ENCODE results near the gene ALX1.

The ALX1 gene

DNA sequence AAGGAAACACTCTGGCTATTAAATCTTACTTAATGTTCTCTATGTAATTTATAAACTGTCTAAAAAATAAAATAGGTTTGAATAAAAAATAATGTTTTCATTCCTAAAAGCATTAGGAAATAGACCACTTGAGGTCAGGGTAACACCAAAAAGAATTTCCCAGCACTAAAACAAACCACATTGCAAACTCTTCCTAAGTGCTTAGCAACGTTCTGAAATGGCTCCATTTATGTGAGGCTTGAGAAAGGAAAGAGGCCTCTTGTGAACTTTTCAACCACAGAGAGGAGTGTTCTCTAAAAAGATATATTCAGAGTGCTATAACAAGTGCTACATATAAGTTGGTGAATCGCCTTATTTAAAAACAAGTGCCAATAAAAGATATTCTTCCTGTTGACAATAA, 42.7 kb downstream of the ALX1 start:
- TF ChIP-seq CTCF (IDR thresholded peaks at IDR 0.05; ENCODE audit: borderline replicate concordance, insufficient read depth, low read depth, low read length) = no peak
- H3K4me3 ChIP-seq (ENCODE audit: low read depth, low read length) = no peak overlapping the region

- TF ChIP-seq CTCF (IDR thresholded peaks at IDR 0.05; ENCODE audit: borderline replicate concordance, insufficient read depth, low read depth, low read length) = no peak
- H3K4me3 ChIP-seq (ENCODE audit: low read depth, low read length) = no peak overlapping the region
Observed at GRCh38 chr12:85325442-85325841, 45.4 kb downstream of the ALX1 start.

DNA sequence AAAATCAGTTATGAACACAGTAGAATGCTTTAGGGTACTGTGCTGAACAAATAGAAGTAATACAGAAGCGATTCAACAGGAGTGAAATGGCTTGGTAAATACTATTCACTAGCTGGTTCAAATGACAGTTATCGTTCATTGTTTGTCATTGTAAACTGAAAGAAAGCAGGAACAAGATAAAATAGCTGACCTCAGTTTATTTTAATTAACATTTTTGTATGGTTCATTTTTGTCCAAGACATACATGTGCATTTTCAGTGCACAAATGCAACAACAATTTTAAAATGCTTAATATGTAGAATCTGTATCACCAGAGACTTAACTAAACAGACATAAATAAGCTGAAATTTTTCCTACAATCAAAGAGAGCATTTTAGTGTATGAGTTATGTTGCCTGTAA, 49.9 kb downstream of the ALX1 start:
- TF ChIP-seq CTCF (IDR thresholded peaks at IDR 0.05; ENCODE audit: borderline replicate concordance, insufficient read depth, low read depth, low read length) = no peak
- no peak overlapping the region for H3K4me3 ChIP-seq (ENCODE audit: low read depth, low read length)

DNA sequence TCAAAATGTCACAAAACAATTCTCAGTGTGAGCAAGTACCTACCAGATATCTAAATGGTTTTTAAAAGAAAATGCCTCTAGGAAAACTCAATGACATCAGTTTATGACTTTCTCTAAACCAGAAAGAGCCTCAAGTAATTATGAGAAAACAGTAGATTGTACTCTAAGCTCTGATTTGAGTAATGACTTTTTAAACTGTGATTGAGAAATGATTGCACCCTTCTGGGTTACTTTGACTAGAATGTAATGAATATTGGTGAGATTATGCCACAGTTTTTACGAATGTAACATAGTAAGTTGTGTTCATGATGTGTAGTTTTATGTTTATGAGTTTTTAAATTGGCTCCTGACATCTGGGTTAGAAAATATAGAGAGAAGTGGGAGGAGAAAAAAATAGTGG, 68.8 kb downstream of the ALX1 start:
- no peak for TF ChIP-seq CTCF (IDR thresholded peaks at IDR 0.05; ENCODE audit: borderline replicate concordance, insufficient read depth, low read depth, low read length)

GRCh38 chr12:85350356-85350755, 70.3 kb downstream of the ALX1 start:
- TF ChIP-seq CTCF (IDR thresholded peaks at IDR 0.05; ENCODE audit: borderline replicate concordance, insufficient read depth, low read depth, low read length) = no peak
- no peak overlapping the region for H3K4me3 ChIP-seq (ENCODE audit: low read depth, low read length)

More for the DNA sequence above, 68.8 kb downstream of the ALX1 start:
- no peak overlapping the region for H3K4me3 ChIP-seq (ENCODE audit: low read depth, low read length)
